ENCODE measurements around the gene APAF1.
A peak's percentile ranks its signal among the peaks of the same experiment; 100 is the strongest.

The APAF1 gene

GRCh38 chr12:98660521-98660920 is 15.4 kb downstream of the APAF1 start:
- DNase-seq, result no peak

- no peak for DNase-seq
Observed at GRCh38 chr12:98669751-98670150, 24.7 kb downstream of the APAF1 start.

GRCh38 chr12:98671459-98671858 is 26.4 kb downstream of the APAF1 start:
- no peak for DNase-seq

GRCh38 chr12:98674841-98675240 is 29.8 kb downstream of the APAF1 start:
- no peak for DNase-seq

GRCh38 chr12:98678236-98678945 is 33.3 kb downstream of the APAF1 start:
- no peak for DNase-seq

GRCh38 chr12:98678946-98679610 is 34.0 kb downstream of the APAF1 start:
- DNase-seq, result no peak

GRCh38 chr12:98679611-98680005 is 34.5 kb downstream of the APAF1 start:
- DNase-seq, result no peak

- no peak for DNase-seq
Observed at GRCh38 chr12:98684199-98684598, 39.1 kb downstream of the APAF1 start.

- no peak for DNase-seq
Observed at GRCh38 chr12:98686603-98687002, 41.5 kb downstream of the APAF1 start.

- DNase-seq, result no peak
Observed at GRCh38 chr12:98691351-98691750, 46.3 kb downstream of the APAF1 start.

- no peak for DNase-seq
Observed at GRCh38 chr12:98696036-98696646, 51.1 kb downstream of the APAF1 start.

GRCh38 chr12:98697209-98697608 is 52.1 kb downstream of the APAF1 start:
- DNase-seq, result no peak

GRCh38 chr12:98698603-98699463 is 53.7 kb downstream of the APAF1 start:
- DNase-seq, result peak; percentile 32 to 37

- no peak for DNase-seq
Observed at GRCh38 chr12:98699586-98699985, 54.5 kb downstream of the APAF1 start.

GRCh38 chr12:98701166-98701565 is 56.1 kb downstream of the APAF1 start:
- no peak for DNase-seq

GRCh38 chr12:98709022-98709421 is 63.9 kb downstream of the APAF1 start:
- DNase-seq, result no peak

GRCh38 chr12:98714426-98714825 is 69.3 kb downstream of the APAF1 start:
- DNase-seq, result no peak

- DNase-seq, result no peak
Observed at GRCh38 chr12:98719515-98720504, 74.7 kb downstream of the APAF1 start.

GRCh38 chr12:98721204-98721702 is 76.2 kb downstream of the APAF1 start:
- DNase-seq, result no peak

- no peak for DNase-seq
Observed at GRCh38 chr12:98724384-98725155, 79.5 kb downstream of the APAF1 start.

Measured in CD4-positive, alpha-beta T cell treated with Interleukin-1 beta for 1 hour (primary cell).